GM12878 (cell line): ENCODE measurements around the gene ACAT2.

Source experiments
- BCLAF1 ChIP-seq: fragments of 450-650 bp; IDR thresholded peaks from 2 replicates; pipeline ENCODE4 v1.6.1; 2017; ENCODE audit warnings: antibody characterized with exemption, mild to moderate bottlenecking, moderate library complexity
- CTCF ChIP-seq, 3 experiments: IDR thresholded peaks in 2 of 3; conservative IDR thresholded peaks in 1 of 3; 2 replicates each; pipeline ENCODE4 v1.5.1; 2011; ENCODE audit warnings: low read depth in 3 of 3, low read length in 3 of 3, mild to moderate bottlenecking in 3 of 3, control low read depth in 2 of 3, moderate library complexity in 2 of 3, inconsistent platforms in 1 of 3, mixed read lengths in 1 of 3; ENCODE audit not compliant: control insufficient read depth in 2 of 3, insufficient read depth in 1 of 3; ENCODE audit errors: extremely low read depth in 1 of 3
- POLR2A ChIP-seq: IDR thresholded peaks from 2 replicates; pipeline ENCODE4 v1.6.1; 2011; ENCODE audit warnings: low read depth, mild to moderate bottlenecking, low read length
- SREBF2 ChIP-seq: IDR thresholded peaks from 2 replicates; pipeline ENCODE4 v1.6.1; 2012; ENCODE audit warnings: mild to moderate bottlenecking, low read length
- SUZ12 ChIP-seq: fragments of 200-600 bp; sonication (generic); IDR thresholded peaks from one replicate; pipeline ENCODE4 v1.6.1; 2018; ENCODE audit warnings: antibody characterized with exemption, mild to moderate bottlenecking; ENCODE audit not compliant: unreplicated experiment

- no peak for TF ChIP-seq BCLAF1
- no peak for TF ChIP-seq POLR2A
- no peak for TF ChIP-seq SREBF2
- no peak for TF ChIP-seq CTCF (IDR thresholded peaks at IDR 0.05 in 2 of 3, conservative IDR thresholded peaks at IDR 0.05 in 1 of 3; ENCODE audit: control insufficient read depth in 2 of 3, extremely low read depth in 1 of 3, insufficient read depth in 1 of 3, low read depth in 3 of 3, low read length in 3 of 3)
- TF ChIP-seq SUZ12: no peak
These were observed 10.4 kb downstream of the ACAT2 start for GRCh38 chr6:159772196-159772595.
